Stimulated activated CD8-positive, alpha-beta memory T cell treated with anti-CD3 and anti-CD28 coated beads, Interleukin-2, amount 100 ng/mL, for 48 hours (primary cell): ENCODE data around the gene PAPLN.

Source experiments
- DNase-seq, 2 donors: peaks; one replicate each; pipeline ENCODE4 v3.0.0-alpha.2; 2020; ENCODE audit warnings: low read depth in 2 of 2

Gene PAPLN

GRCh38 chr14:73261075-73261474 is 23.8 kb downstream of the PAPLN start:
- DNase-seq, result no peak

GRCh38 chr14:73261520-73262426 is 24.5 kb downstream of the PAPLN start:
- no peak for DNase-seq

GRCh38 chr14:73262427-73263183 is 25.3 kb downstream of the PAPLN start:
- DNase-seq, result no peak

GRCh38 chr14:73263606-73264005 is 26.3 kb downstream of the PAPLN start:
- no peak for DNase-seq

GRCh38 chr14:73264080-73264884 is 27.0 kb downstream of the PAPLN start:
- DNase-seq, result no peak

- DNase-seq, result no peak
Measured at GRCh38 chr14:73264885-73265720, 27.8 kb downstream of the PAPLN start.

- DNase-seq, result no peak
Measured at GRCh38 chr14:73265721-73266046, 28.4 kb downstream of the PAPLN start.

GRCh38 chr14:73266317-73266716 is 29.0 kb downstream of the PAPLN start:
- DNase-seq, result no peak

GRCh38 chr14:73267474-73267873 is 30.2 kb downstream of the PAPLN start:
- no peak for DNase-seq

- no peak for DNase-seq
Measured at GRCh38 chr14:73269729-73270531, 32.6 kb downstream of the PAPLN start.

GRCh38 chr14:73272393-73272792 is 35.1 kb downstream of the PAPLN start:
- DNase-seq, result no peak

GRCh38 chr14:73273799-73274198 is 36.5 kb downstream of the PAPLN start:
- no peak for DNase-seq

GRCh38 chr14:73276836-73277235 is 39.5 kb downstream of the PAPLN start:
- DNase-seq, result no peak

- no peak for DNase-seq
Measured at GRCh38 chr14:73277376-73277775, 40.1 kb downstream of the PAPLN start.

GRCh38 chr14:73280903-73281302 is 43.6 kb downstream of the PAPLN start:
- no peak for DNase-seq

- DNase-seq, result no peak
Measured at GRCh38 chr14:73283608-73284379, 46.5 kb downstream of the PAPLN start.

- DNase-seq, result no peak
Measured at GRCh38 chr14:73285979-73286378, 48.7 kb downstream of the PAPLN start.

GRCh38 chr14:73286598-73286997 is 49.3 kb downstream of the PAPLN start:
- no peak for DNase-seq

GRCh38 chr14:73287071-73287470 is 49.8 kb downstream of the PAPLN start:
- no peak for DNase-seq

- DNase-seq, result no peak
Measured at GRCh38 chr14:73289308-73289707, 52.0 kb downstream of the PAPLN start.
